ENCODE data around the gene OPN1SW. TPM values are rescaled to one million over a fixed set of nuclear protein-coding genes. Genes with fewer than 3 reads are reported as not detected.

The OPN1SW gene
- total RNA-seq, 1 donor from 2014 or later = not detected

DNA sequence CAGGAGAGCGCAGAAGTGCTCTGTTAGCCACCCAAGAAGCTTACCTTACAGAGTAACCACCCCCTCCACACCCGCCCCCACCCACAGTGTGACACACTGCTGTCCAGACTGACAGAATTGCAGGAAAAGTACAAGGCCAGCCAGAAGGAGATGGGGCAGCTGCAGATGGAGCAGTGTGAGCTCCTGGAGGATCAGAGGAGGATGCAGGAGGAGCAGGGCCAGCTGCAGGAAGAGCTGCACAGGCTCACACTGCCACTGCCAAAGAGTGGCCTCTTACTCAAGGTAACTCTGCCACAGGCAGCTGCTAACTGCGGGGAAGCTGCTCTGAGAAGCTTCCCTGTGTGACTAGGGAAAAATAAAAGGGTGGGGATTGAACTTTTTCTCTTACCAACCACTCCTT lies 33.8 kb upstream of the OPN1SW start:
- Histone ChIP-seq H3K4me3 (ENCODE audit: low read length in 3 of 3) (no peak overlapping the region), H3K27me3 (ENCODE audit: control insufficient read depth in 3 of 3, insufficient read depth in 3 of 3, low read length in 3 of 3) (no peaks in the 10 kb centered on the region), H3K9me3 (ENCODE audit: control insufficient read depth in 3 of 3, low read length in 3 of 3) (no peaks in the 10 kb centered on the region), H3K36me3 (ENCODE audit: control insufficient read depth in 3 of 3, insufficient read depth in 3 of 3, low read length in 3 of 3) (peaks cover 4 to 8% (median 5%) of the 10 kb centered on the region in 3 donors), H3K9ac (ENCODE audit: low read depth in 1 of 3, low read length in 3 of 3) (no peak overlapping the region), H3K27ac (ENCODE audit: low read depth, low read length) (no peak overlapping the region), H3K4me1 (ENCODE audit: control insufficient read depth in 3 of 3, insufficient read depth in 3 of 3, low read length in 3 of 3) (peaks cover 26 to 34% (median 34%) of the 10 kb centered on the region in 3 donors)

DNA sequence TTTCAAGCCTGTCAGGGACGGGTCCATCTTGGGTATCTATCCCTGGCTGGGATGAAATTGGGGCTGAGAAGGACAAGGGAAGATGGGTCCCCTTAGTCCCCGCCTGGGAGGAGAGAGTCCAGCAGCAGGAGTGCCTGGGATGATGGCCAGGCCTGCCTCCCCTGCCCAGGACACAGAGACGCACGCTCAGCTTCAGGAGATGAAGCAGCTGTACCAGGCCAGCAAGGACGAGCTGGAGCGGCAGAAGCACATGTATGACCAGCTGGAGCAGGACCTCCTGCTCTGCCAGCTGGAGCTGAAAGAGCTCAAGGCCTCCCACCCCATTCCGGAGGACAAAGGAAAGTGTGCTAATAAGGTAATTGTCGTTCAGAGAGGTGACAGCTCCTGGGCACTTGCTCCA lies 31.6 kb upstream of the OPN1SW start:
- Histone ChIP-seq H3K9me3 (ENCODE audit: control insufficient read depth in 3 of 3, low read length in 3 of 3) (no peaks in the 10 kb centered on the region), H3K4me3 (ENCODE audit: low read length in 3 of 3) (no peak overlapping the region), H3K36me3 (ENCODE audit: control insufficient read depth in 3 of 3, insufficient read depth in 3 of 3, low read length in 3 of 3) (peaks cover 4 to 8% (median 5%) of the 10 kb centered on the region in 3 donors), H3K4me1 (ENCODE audit: control insufficient read depth in 3 of 3, insufficient read depth in 3 of 3, low read length in 3 of 3) (peaks cover 14 to 23% (median 22%) of the 10 kb centered on the region in 3 donors), H3K27me3 (ENCODE audit: control insufficient read depth in 3 of 3, insufficient read depth in 3 of 3, low read length in 3 of 3) (no peaks in the 10 kb centered on the region), H3K9ac (ENCODE audit: low read depth in 1 of 3, low read length in 3 of 3) (no peak overlapping the region), H3K27ac (ENCODE audit: low read depth, low read length) (no peak overlapping the region)

DNA sequence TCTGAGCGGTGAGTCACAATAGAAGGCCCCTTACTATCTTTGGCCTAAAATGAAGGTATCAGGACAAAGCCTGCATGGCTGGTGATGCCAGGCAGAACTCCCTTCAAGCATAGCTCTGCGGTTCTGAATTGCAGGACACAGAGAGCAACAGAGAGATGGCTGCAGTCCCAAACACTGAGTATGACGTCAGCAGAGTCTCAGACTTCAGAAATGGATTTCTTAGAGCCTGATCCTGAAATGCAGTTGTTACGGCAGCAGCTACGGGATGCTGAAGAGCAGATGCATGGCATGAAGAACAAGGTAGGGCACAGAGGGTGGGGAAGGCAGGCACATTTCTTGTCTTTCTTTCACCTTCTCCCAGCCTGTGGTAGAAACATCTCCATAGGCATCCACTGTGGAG lies 29.6 kb upstream of the OPN1SW start:
- Histone ChIP-seq H3K36me3 (ENCODE audit: control insufficient read depth in 3 of 3, insufficient read depth in 3 of 3, low read length in 3 of 3) (peaks cover 4 to 8% (median 5%) of the 10 kb centered on the region in 3 donors), H3K27me3 (ENCODE audit: control insufficient read depth in 3 of 3, insufficient read depth in 3 of 3, low read length in 3 of 3) (no peaks in the 10 kb centered on the region), H3K9ac (ENCODE audit: low read depth in 1 of 3, low read length in 3 of 3) (no peak overlapping the region), H3K4me3 (ENCODE audit: low read length in 3 of 3) (no peak overlapping the region), H3K27ac (ENCODE audit: low read depth, low read length) (no peak overlapping the region), H3K9me3 (ENCODE audit: control insufficient read depth in 3 of 3, low read length in 3 of 3) (no peaks in the 10 kb centered on the region), H3K4me1 (ENCODE audit: control insufficient read depth in 3 of 3, insufficient read depth in 3 of 3, low read length in 3 of 3) (peaks cover 0 to 4% (median 3%) of the 10 kb centered on the region in 3 donors)

DNA sequence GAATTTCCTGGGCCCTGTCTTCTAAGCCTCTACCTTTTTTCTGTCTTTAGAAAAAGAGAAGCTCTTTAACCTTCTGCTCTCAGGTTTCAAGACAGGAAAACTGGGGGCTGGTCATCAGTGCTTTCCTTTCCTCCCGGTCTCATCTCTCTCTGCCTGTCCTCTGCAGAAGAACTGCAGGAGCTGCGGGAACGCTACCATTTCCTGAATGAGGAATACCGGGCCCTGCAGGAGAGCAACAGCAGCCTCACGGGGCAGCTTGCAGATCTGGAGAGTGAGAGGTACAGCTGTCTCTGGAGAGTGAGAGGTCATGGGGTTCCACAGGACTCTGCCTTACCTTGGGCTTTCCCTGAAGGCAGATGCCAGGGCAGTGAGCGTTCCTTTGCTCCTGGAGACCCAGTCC lies 28.9 kb upstream of the OPN1SW start:
- Histone ChIP-seq H3K36me3 (ENCODE audit: control insufficient read depth in 3 of 3, insufficient read depth in 3 of 3, low read length in 3 of 3) (peaks cover 4 to 8% (median 5%) of the 10 kb centered on the region in 3 donors), H3K4me1 (ENCODE audit: control insufficient read depth in 3 of 3, insufficient read depth in 3 of 3, low read length in 3 of 3) (peaks cover 0 to 3% (median 0%) of the 10 kb centered on the region in 3 donors)

DNA sequence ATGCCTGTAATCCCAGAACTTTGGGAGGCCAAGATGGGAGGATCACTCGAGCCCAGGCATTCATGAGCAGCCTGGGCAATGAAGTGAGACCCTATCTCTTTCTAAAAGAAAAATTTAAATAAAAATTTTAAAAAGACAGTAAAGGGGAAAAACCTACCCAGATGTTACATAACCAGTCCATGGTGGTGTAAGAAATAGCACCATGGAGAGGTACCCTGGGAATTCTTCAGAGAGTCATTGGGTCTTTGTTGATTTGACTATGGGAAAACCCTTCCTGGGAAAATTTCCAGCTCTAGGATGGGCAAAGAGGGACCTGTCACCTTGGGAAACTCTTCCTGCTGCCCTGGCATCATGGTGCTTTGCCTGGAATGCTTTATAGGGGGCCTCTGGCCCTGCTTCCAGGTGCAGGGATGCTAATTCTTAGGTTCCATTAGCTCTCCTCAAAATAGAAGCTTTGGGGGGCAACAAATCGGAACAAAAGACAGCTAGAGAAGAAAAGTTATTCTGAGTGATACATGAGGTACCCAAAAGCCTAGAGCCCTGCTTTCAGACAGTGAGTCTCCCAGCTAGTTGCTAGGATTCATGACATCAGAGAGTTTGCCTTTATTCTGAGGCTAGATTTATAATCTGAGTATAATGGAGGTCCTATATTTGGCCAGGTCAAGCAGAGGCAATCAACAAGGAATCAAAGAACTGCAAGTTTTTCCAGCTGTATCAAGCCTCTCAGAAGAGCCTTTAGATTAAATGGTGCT lies 26.2 kb upstream of the OPN1SW start:
- no peak overlapping the region for H3K27ac ChIP-seq (ENCODE audit: low read depth, low read length)

More for the DNA sequence above, 28.9 kb upstream of the OPN1SW start:
- Histone ChIP-seq H3K9ac (ENCODE audit: low read depth in 1 of 3, low read length in 3 of 3) (no peak overlapping the region), H3K27ac (ENCODE audit: low read depth, low read length) (no peak overlapping the region), H3K27me3 (ENCODE audit: control insufficient read depth in 3 of 3, insufficient read depth in 3 of 3, low read length in 3 of 3) (no peaks in the 10 kb centered on the region), H3K9me3 (ENCODE audit: control insufficient read depth in 3 of 3, low read length in 3 of 3) (no peaks in the 10 kb centered on the region), H3K4me3 (ENCODE audit: low read length in 3 of 3) (no peak overlapping the region)

DNA sequence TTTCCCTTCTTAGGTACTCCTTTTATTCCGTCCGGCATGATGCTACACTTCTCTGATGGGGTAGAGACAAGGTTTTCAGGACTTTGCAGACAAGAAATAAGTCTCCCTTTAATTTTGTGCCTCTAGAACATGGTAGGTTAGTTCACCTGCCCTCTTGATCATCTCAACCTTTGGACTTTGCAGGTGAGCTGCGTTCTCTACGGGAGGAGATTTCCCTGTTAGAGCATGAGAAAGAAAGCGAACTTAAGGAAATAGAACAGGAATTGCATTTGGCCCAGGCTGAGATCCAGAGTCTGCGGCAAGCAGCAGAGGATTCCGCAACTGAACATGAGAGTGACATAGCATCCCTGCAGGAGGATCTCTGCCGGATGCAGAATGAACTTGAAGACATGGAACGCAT lies 25.4 kb upstream of the OPN1SW start:
- Histone ChIP-seq H3K27me3 (ENCODE audit: control insufficient read depth in 3 of 3, insufficient read depth in 3 of 3, low read length in 3 of 3) (no peaks in the 10 kb centered on the region), H3K9me3 (ENCODE audit: control insufficient read depth in 3 of 3, low read length in 3 of 3) (no peaks in the 10 kb centered on the region), H3K36me3 (ENCODE audit: control insufficient read depth in 3 of 3, insufficient read depth in 3 of 3, low read length in 3 of 3) (peaks cover 0 to 5% (median 4%) of the 10 kb centered on the region in 3 donors), H3K4me1 (ENCODE audit: control insufficient read depth in 3 of 3, insufficient read depth in 3 of 3, low read length in 3 of 3) (peaks cover 0 to 4% (median 3%) of the 10 kb centered on the region in 3 donors), H3K27ac (ENCODE audit: low read depth, low read length) (no peak overlapping the region), H3K9ac (ENCODE audit: low read depth in 1 of 3, low read length in 3 of 3) (no peak overlapping the region), H3K4me3 (ENCODE audit: low read length in 3 of 3) (no peak overlapping the region)

More for the DNA sequence above, 26.2 kb upstream of the OPN1SW start:
- H3K27me3 ChIP-seq (ENCODE audit: control insufficient read depth in 3 of 3, insufficient read depth in 3 of 3, low read length in 3 of 3) = no peaks in the 10 kb centered on the region
- no peak overlapping the region for H3K4me3 ChIP-seq (ENCODE audit: low read length in 3 of 3)
- no peaks in the 10 kb centered on the region for H3K4me1 ChIP-seq (ENCODE audit: control insufficient read depth in 3 of 3, insufficient read depth in 3 of 3, low read length in 3 of 3)
- H3K36me3 ChIP-seq (ENCODE audit: control insufficient read depth in 3 of 3, insufficient read depth in 3 of 3, low read length in 3 of 3) = peaks cover 4 to 5% (median 4%) of the 10 kb centered on the region in 3 donors
- no peak overlapping the region for H3K9ac ChIP-seq (ENCODE audit: low read depth in 1 of 3, low read length in 3 of 3)
- no peaks in the 10 kb centered on the region for H3K9me3 ChIP-seq (ENCODE audit: control insufficient read depth in 3 of 3, low read length in 3 of 3)

DNA sequence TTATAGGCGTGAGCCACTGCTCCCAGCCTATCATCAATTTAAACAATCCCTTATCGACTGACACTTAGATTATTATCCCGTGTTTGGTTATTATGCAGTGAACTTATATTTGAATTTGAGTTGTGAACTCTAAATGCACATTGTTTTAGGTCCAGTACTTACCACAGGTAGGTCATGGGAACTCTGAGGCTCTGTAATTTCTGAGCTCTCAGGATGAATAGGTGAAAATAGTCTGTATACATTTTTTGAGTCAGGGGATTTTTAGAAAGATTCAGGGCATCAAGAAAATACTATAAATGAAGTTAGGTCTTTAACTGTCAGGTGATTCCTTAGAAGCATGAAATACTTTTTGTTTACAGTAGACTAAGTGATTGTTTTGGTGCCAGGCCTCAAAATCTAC lies 25.0 kb upstream of the OPN1SW start:
- Histone ChIP-seq H3K9ac (ENCODE audit: low read depth in 1 of 3, low read length in 3 of 3) (no peak overlapping the region), H3K4me3 (ENCODE audit: low read length in 3 of 3) (no peak overlapping the region), H3K9me3 (ENCODE audit: control insufficient read depth in 3 of 3, low read length in 3 of 3) (no peaks in the 10 kb centered on the region), H3K27ac (ENCODE audit: low read depth, low read length) (no peak overlapping the region), H3K27me3 (ENCODE audit: control insufficient read depth in 3 of 3, insufficient read depth in 3 of 3, low read length in 3 of 3) (no peaks in the 10 kb centered on the region), H3K36me3 (ENCODE audit: control insufficient read depth in 3 of 3, insufficient read depth in 3 of 3, low read length in 3 of 3) (peaks cover 0 to 5% (median 4%) of the 10 kb centered on the region in 3 donors), H3K4me1 (ENCODE audit: control insufficient read depth in 3 of 3, insufficient read depth in 3 of 3, low read length in 3 of 3) (peaks cover 0 to 4% (median 3%) of the 10 kb centered on the region in 3 donors)

DNA sequence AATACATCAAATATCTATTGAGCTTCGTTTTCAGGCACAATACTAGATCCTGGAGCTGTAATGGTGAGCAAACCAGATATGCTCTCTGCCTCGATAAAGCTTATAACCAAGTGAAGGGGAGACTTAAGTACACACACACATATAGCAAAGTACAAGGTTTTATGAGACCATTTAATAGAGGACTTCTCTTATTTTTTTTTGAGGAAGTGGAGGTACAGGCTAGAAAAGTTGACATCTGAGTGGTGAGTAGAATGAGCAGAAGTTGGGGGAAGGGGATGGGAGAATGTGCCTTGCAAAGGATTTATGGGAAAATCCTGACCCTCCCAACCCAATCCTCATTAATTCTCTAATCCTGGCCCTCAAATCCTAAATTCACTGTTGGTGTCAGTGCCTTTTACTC lies 23.9 kb upstream of the OPN1SW start:
- Histone ChIP-seq H3K36me3 (ENCODE audit: control insufficient read depth in 3 of 3, insufficient read depth in 3 of 3, low read length in 3 of 3) (no peaks in the 10 kb centered on the region), H3K27ac (ENCODE audit: low read depth, low read length) (no peak overlapping the region), H3K9me3 (ENCODE audit: control insufficient read depth in 3 of 3, low read length in 3 of 3) (no peaks in the 10 kb centered on the region), H3K4me1 (ENCODE audit: control insufficient read depth in 3 of 3, insufficient read depth in 3 of 3, low read length in 3 of 3) (peaks cover 0 to 10% (median 3%) of the 10 kb centered on the region in 3 donors), H3K9ac (ENCODE audit: low read depth in 1 of 3, low read length in 3 of 3) (no peak overlapping the region), H3K4me3 (ENCODE audit: low read length in 3 of 3) (no peak overlapping the region), H3K27me3 (ENCODE audit: control insufficient read depth in 3 of 3, insufficient read depth in 3 of 3, low read length in 3 of 3) (no peaks in the 10 kb centered on the region)

DNA sequence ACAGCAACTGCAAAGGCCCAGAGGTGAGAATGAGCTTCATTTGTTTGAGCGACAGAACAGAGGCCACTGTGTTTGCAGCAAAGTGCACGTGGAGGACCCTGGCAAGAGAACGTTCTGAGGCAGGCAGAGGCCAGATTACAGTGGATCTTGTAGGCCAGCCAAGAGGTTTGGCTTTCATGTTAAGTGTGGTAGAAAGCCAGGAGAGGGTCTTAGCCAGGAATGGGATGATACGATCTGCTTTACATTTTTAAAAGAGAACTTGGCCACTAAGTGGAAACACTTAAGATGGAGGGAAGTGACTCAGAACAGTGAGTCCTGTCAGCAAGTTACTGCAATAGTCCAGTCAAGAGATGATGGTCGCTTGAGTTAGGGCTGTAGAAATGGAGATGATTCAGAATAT lies 20.7 kb upstream of the OPN1SW start:
- Histone ChIP-seq H3K27me3 (ENCODE audit: control insufficient read depth in 3 of 3, insufficient read depth in 3 of 3, low read length in 3 of 3) (no peaks in the 10 kb centered on the region), H3K9ac (ENCODE audit: low read depth in 1 of 3, low read length in 3 of 3) (no peak overlapping the region), H3K27ac (ENCODE audit: low read depth, low read length) (no peak overlapping the region), H3K4me1 (ENCODE audit: control insufficient read depth in 3 of 3, insufficient read depth in 3 of 3, low read length in 3 of 3) (peaks cover 13 to 29% (median 26%) of the 10 kb centered on the region in 3 donors), H3K4me3 (ENCODE audit: low read length in 3 of 3) (no peak overlapping the region), H3K36me3 (ENCODE audit: control insufficient read depth in 3 of 3, insufficient read depth in 3 of 3, low read length in 3 of 3) (no peaks in the 10 kb centered on the region), H3K9me3 (ENCODE audit: control insufficient read depth in 3 of 3, low read length in 3 of 3) (no peaks in the 10 kb centered on the region)

DNA sequence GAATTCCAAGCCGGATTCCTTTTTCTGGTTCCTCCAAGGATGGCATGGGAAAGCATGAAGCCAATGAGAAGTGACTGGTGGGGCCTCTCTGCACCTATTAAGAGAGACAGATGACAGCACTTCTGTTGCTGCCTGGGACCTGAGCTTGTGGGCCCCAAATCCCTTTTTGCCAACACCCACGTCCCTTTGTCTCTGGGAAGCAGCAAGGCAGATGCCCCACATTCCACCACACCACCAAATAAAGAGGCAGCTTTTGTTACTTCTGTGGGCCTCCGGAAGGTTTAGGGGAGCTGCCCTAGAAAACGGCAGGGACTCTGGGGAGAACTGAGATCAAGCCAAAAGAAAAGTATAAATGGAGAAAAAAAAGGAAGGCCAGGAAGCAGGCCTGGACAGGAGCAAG lies 19.5 kb upstream of the OPN1SW start:
- Histone ChIP-seq H3K36me3 (ENCODE audit: control insufficient read depth in 3 of 3, insufficient read depth in 3 of 3, low read length in 3 of 3) (no peaks in the 10 kb centered on the region), H3K4me1 (ENCODE audit: control insufficient read depth in 3 of 3, insufficient read depth in 3 of 3, low read length in 3 of 3) (peaks cover 16 to 30% (median 28%) of the 10 kb centered on the region in 3 donors), H3K9me3 (ENCODE audit: control insufficient read depth in 3 of 3, low read length in 3 of 3) (no peaks in the 10 kb centered on the region), H3K9ac (ENCODE audit: low read depth in 1 of 3, low read length in 3 of 3) (no peak overlapping the region), H3K27ac (ENCODE audit: low read depth, low read length) (no peak overlapping the region), H3K4me3 (ENCODE audit: low read length in 3 of 3) (no peak overlapping the region), H3K27me3 (ENCODE audit: control insufficient read depth in 3 of 3, insufficient read depth in 3 of 3, low read length in 3 of 3) (no peaks in the 10 kb centered on the region)

Measured in skeletal muscle tissue (tissue), 4 donors.